ENCODE data around the gene CNOT1. TPM values are rescaled to one million over a fixed set of nuclear protein-coding genes. Genes with fewer than 3 reads are reported as not detected.
A peak's percentile ranks its signal among the peaks of the same experiment; 100 is the strongest.
"Not testable (repeated sequence)": the region's sequence is repeated elsewhere in the genome, so short reads cannot be mapped to it uniquely, and the experiment has no call there.

CNOT1 gene
- total RNA-seq, 8 experiments from 2014 or later: 57.7 to 187 (median 91.9) TPM

- ATAC-seq (replicated peaks in 6 of 8): peak in 3 of 8 experiments; percentile 58 to 71 (median 60)
- Histone ChIP-seq H3K4me1 (replicated peaks in 1 of 2) (no peaks in the 10 kb centered on the region), H3K27ac (no peak overlapping the region), H3K4me3 (no peak overlapping the region)
- 40 to 100% (median 82%) methylated on average over 1 to 3 of the region's 4 CpGs; no CpG with 5 or more reads in 3 of the 10 experiments for WGBS, 10 experiments
- in situ Hi-C loops (cut with MboI; ENCODE audit: low pct_unique_long_range_greater_than_20kb in 2 of 9, low sequenced_read_pairs in 9 of 9, unreplicated experiment in 9 of 9): loop anchor here in 1 of 9 experiments (25.0 kb wide), 1 partner anchor 299 kb away; no protein-coding TSS in a partner anchor
Measured at GRCh38 chr16:58636466-58636865, 6.8 kb upstream of the CNOT1 start.

GRCh38 chr16:58635502-58635901 is 5.9 kb upstream of the CNOT1 start:
- Histone ChIP-seq H3K27ac (no peak overlapping the region), H3K4me1 (replicated peaks in 1 of 2) (no peaks in the 10 kb centered on the region), H3K4me3 (no peak overlapping the region)
- ATAC-seq (replicated peaks in 6 of 8): no peak
- WGBS, 10 experiments: 0 to 100% (median 79%) methylated on average over 1 to 4 of the region's 4 CpGs
- in situ Hi-C loops (cut with MboI; ENCODE audit: low pct_unique_long_range_greater_than_20kb in 2 of 9, low sequenced_read_pairs in 9 of 9, unreplicated experiment in 9 of 9): loop anchor here in 1 of 9 experiments (25.0 kb wide), 1 partner anchor 298 kb away; no protein-coding TSS in a partner anchor

- no peak overlapping the region for H3K4me3 ChIP-seq
- WGBS, 10 experiments: 33 to 100% (median 73%) methylated on average over 1 to 3 of the region's 3 CpGs; no CpG with 5 or more reads in 2 of the 10 experiments
- H3K27ac ChIP-seq: no peak overlapping the region
- H3K4me1 ChIP-seq (replicated peaks in 1 of 2): no peaks in the 10 kb centered on the region
- in situ Hi-C loops (cut with MboI; ENCODE audit: low pct_unique_long_range_greater_than_20kb in 2 of 9, low sequenced_read_pairs in 9 of 9, unreplicated experiment in 9 of 9): loop anchor here in 1 of 9 experiments (25.0 kb wide), 1 partner anchor 297 kb away; no protein-coding TSS in a partner anchor
- no peak for ATAC-seq (replicated peaks in 6 of 8)
Measured at GRCh38 chr16:58634265-58634802, 4.7 kb upstream of the CNOT1 start.

GRCh38 chr16:58628845-58629732 is 537 bp downstream of the CNOT1 start:
- peak overlapping the region; percentile 88 to 96 for H3K27ac ChIP-seq
- in situ Hi-C loops (cut with MboI; ENCODE audit: low pct_unique_long_range_greater_than_20kb in 2 of 9, low sequenced_read_pairs in 9 of 9, unreplicated experiment in 9 of 9): loop anchor here in 1 of 9 experiments (25.0 kb wide), 1 partner anchor 292 kb away; no protein-coding TSS in a partner anchor
- peak; percentile 21 to 54 (median 29) for ATAC-seq (replicated peaks in 6 of 8)
- WGBS, 10 experiments: 0 to 7% (median 0%) methylated on average over 1 to 4 of the region's 53 CpGs; no CpG with 5 or more reads in 5 of the 10 experiments
- H3K4me1 ChIP-seq (replicated peaks in 1 of 2): peaks cover 4 to 7% of the 10 kb centered on the region in 2 donors
- H3K4me3 ChIP-seq: peak overlapping the region; percentile 80 to 97 (median 83)

- H3K27ac ChIP-seq: no peak overlapping the region
- ATAC-seq (replicated peaks in 6 of 8): no peak
- 78 to 100% (median 91%) methylated on average over 1 to 7 of the region's 7 CpGs; no CpG with 5 or more reads in 2 of the 10 experiments for WGBS, 10 experiments
- peaks cover 4 to 7% of the 10 kb centered on the region in 2 donors for H3K4me1 ChIP-seq (replicated peaks in 1 of 2)
- in situ Hi-C loops (cut with MboI; ENCODE audit: low pct_unique_long_range_greater_than_20kb in 2 of 9, low sequenced_read_pairs in 9 of 9, unreplicated experiment in 9 of 9): no loop called here
- no peak overlapping the region for H3K4me3 ChIP-seq
Measured at GRCh38 chr16:58624209-58624608, 5.4 kb downstream of the CNOT1 start.

GRCh38 chr16:58620396-58620795 is 9.2 kb downstream of the CNOT1 start:
- no peak overlapping the region for H3K4me3 ChIP-seq
- H3K4me1 ChIP-seq (replicated peaks in 1 of 2): no peaks in the 10 kb centered on the region
- no peak overlapping the region for H3K27ac ChIP-seq
- no peak for ATAC-seq (replicated peaks in 6 of 8)
- WGBS, 10 experiments: 86 to 100% (median 98%) methylated on average over 1 to 10 of the region's 10 CpGs; no CpG with 5 or more reads in 2 of the 10 experiments
- in situ Hi-C loops (cut with MboI; ENCODE audit: low pct_unique_long_range_greater_than_20kb in 2 of 9, low sequenced_read_pairs in 9 of 9, unreplicated experiment in 9 of 9): no loop called here

GRCh38 chr16:58615280-58615679 is 14.3 kb downstream of the CNOT1 start:
- WGBS, 10 experiments: 0 to 100% (median 50%) methylated on average over 1 to 3 of the region's 3 CpGs
- in situ Hi-C loops (cut with MboI; ENCODE audit: low pct_unique_long_range_greater_than_20kb in 2 of 9, low sequenced_read_pairs in 9 of 9, unreplicated experiment in 9 of 9): no loop called here
- Histone ChIP-seq H3K4me1 (replicated peaks in 1 of 2) (no peaks in the 10 kb centered on the region), H3K4me3 (no peak overlapping the region), H3K27ac (no peak overlapping the region)
- no peak for ATAC-seq (replicated peaks in 6 of 8)

GRCh38 chr16:58614860-58615259 is 14.8 kb downstream of the CNOT1 start:
- no peaks in the 10 kb centered on the region for H3K4me1 ChIP-seq (replicated peaks in 1 of 2)
- H3K4me3 ChIP-seq: no peak overlapping the region
- 86 to 100% (median 100%) methylated on average over 1 to 4 of the region's 6 CpGs; no CpG with 5 or more reads in 5 of the 10 experiments for WGBS, 10 experiments
- ATAC-seq (replicated peaks in 6 of 8): no peak
- H3K27ac ChIP-seq: no peak overlapping the region
- in situ Hi-C loops (cut with MboI; ENCODE audit: low pct_unique_long_range_greater_than_20kb in 2 of 9, low sequenced_read_pairs in 9 of 9, unreplicated experiment in 9 of 9): no loop called here

- WGBS, 10 experiments: 14 to 88% (median 69%) methylated on average over 2 to 4 of the region's 6 CpGs; no CpG with 5 or more reads in 6 of the 10 experiments
- H3K27ac ChIP-seq: no peak overlapping the region
- in situ Hi-C loops (cut with MboI; ENCODE audit: low pct_unique_long_range_greater_than_20kb in 2 of 9, low sequenced_read_pairs in 9 of 9, unreplicated experiment in 9 of 9): no loop called here
- peak in 3 of 8 experiments; percentile 50 to 94 (median 90) for ATAC-seq (replicated peaks in 6 of 8)
- no peaks in the 10 kb centered on the region for H3K4me1 ChIP-seq (replicated peaks in 1 of 2)
- H3K4me3 ChIP-seq: no peak overlapping the region
Measured at GRCh38 chr16:58614212-58614611, 15.4 kb downstream of the CNOT1 start.

GRCh38 chr16:58612965-58613364 is 16.7 kb downstream of the CNOT1 start:
- 86 to 100% (median 97%) methylated on average over 2 to 7 of the region's 7 CpGs; no CpG with 5 or more reads in 3 of the 10 experiments for WGBS, 10 experiments
- H3K4me3 ChIP-seq; H3K27ac ChIP-seq; ATAC-seq (replicated peaks in 6 of 8); in situ Hi-C loops (cut with MboI; ENCODE audit: low pct_unique_long_range_greater_than_20kb in 2 of 9, low sequenced_read_pairs in 9 of 9, unreplicated experiment in 9 of 9); H3K4me1 ChIP-seq (replicated peaks in 1 of 2): not testable (repeated sequence)

- H3K4me1 ChIP-seq (replicated peaks in 1 of 2): no peaks in the 10 kb centered on the region
- WGBS, 10 experiments: 50 to 100% (median 85%) methylated on average over 1 to 7 of the region's 8 CpGs
- in situ Hi-C loops (cut with MboI; ENCODE audit: low pct_unique_long_range_greater_than_20kb in 2 of 9, low sequenced_read_pairs in 9 of 9, unreplicated experiment in 9 of 9): no loop called here
- no peak overlapping the region for H3K4me3 ChIP-seq
- ATAC-seq (replicated peaks in 6 of 8): no peak
- no peak overlapping the region for H3K27ac ChIP-seq
Measured at GRCh38 chr16:58608601-58609136, 21.0 kb downstream of the CNOT1 start.

GRCh38 chr16:58605562-58605961 is 24.1 kb downstream of the CNOT1 start:
- Histone ChIP-seq H3K4me1 (replicated peaks in 1 of 2) (no peaks in the 10 kb centered on the region), H3K27ac (no peak overlapping the region), H3K4me3 (no peak overlapping the region)
- no peak for ATAC-seq (replicated peaks in 6 of 8)
- in situ Hi-C loops (cut with MboI; ENCODE audit: low pct_unique_long_range_greater_than_20kb in 2 of 9, low sequenced_read_pairs in 9 of 9, unreplicated experiment in 9 of 9): no loop called here
- WGBS, 10 experiments: 93 to 100% (median 100%) methylated on average over 1 to 7 of the region's 7 CpGs; no CpG with 5 or more reads in 2 of the 10 experiments

GRCh38 chr16:58591083-58591482 is 38.5 kb downstream of the CNOT1 start:
- H3K27ac ChIP-seq: no peak overlapping the region
- 40 to 100% (median 82%) methylated on average over 1 to 4 of the region's 4 CpGs for WGBS, 10 experiments
- H3K4me1 ChIP-seq (replicated peaks in 1 of 2): no peaks in the 10 kb centered on the region
- in situ Hi-C loops (cut with MboI; ENCODE audit: low pct_unique_long_range_greater_than_20kb in 2 of 9, low sequenced_read_pairs in 9 of 9, unreplicated experiment in 9 of 9): no loop called here
- no peak overlapping the region for H3K4me3 ChIP-seq
- no peak for ATAC-seq (replicated peaks in 6 of 8)
